K562 (cell line): ENCODE measurements around the gene CTU1. TPM values are rescaled to one million over a fixed set of nuclear protein-coding genes. Genes with fewer than 3 reads are reported as not detected.

Experiments
- ATAC-seq: fragments of 200-7000 bp; cut with Tn5 transposase; 3 replicates; pipeline ENCODE4 v1.9.1; 2020; ENCODE audit warnings: moderate library complexity
- BruUV-seq: library from RNA; stranded (reverse); fragments of 400-500 nt; replicated peaks from 2 replicates; lab custom pipeline; 2021; lab: Mats Ljungman, UMichigan
- CTCF ChIA-PET: fragments of 300-600 bp; formaldehyde crosslinking; extraction: SDS; loops from one replicate; lab custom pipeline; 2021; ENCODE audit warnings: low intra/inter-chr PET ratio; lab: Yijun Ruan, JAX
- POLR2A ChIA-PET: fragments of 300-600, 350-650 bp; sonication (Branson Sonifier 250); formaldehyde crosslinking; extraction: SDS; loops from one replicate; lab custom pipeline; 2021; ENCODE audit warnings: antibody characterized with exemption, inconsistent platforms; lab: Yijun Ruan, JAX
- DNase-seq, 4 experiments: peaks; one replicate each; pipeline versions ENCODE4 v3.0.0 to v3.0.0-alpha.2; 2011 to 2018; ENCODE audit warnings: low spot score in 3 of 4, mixed read lengths in 3 of 4; ENCODE audit errors: extremely low read depth in 1 of 4
- FAIRE-seq: peaks from 2 replicates; lab custom pipeline; 2011; peaks lifted over from hg19 to GRCh38; lab: Jason Lieb, UNC
- H2AFZ ChIP-seq: 2 replicates; pipeline ENCODE4 v1.6.0; 2011; ENCODE audit warnings: low read depth, low read length, control low read depth, inconsistent platforms
- H3K27ac ChIP-seq: fragments of 200-600 bp; 3 replicates; pipeline ENCODE4 v1.8.0; 2011; ENCODE audit warnings: low read depth, mild to moderate bottlenecking, control low read depth, inconsistent platforms, low read length, moderate library complexity, mixed read lengths; ENCODE audit errors: extremely low read depth
- H3K27me3 ChIP-seq, 2 experiments: fragments of 300-600 bp in 1 of 2; 2 replicates in 1 of 2; 3 replicates in 1 of 2; pipeline versions ENCODE4 v1.6.0 to v1.8.0; 2011; ENCODE audit warnings: inconsistent platforms in 2 of 2, low read length in 2 of 2, mild to moderate bottlenecking in 1 of 2, mixed read lengths in 1 of 2, moderate library complexity in 1 of 2; ENCODE audit not compliant: control insufficient read depth in 2 of 2, insufficient read depth in 2 of 2
- H3K36me3 ChIP-seq: fragments of 300-600 bp; 3 replicates; pipeline ENCODE4 v1.8.0; 2011; ENCODE audit warnings: mild to moderate bottlenecking, low read length, inconsistent platforms; ENCODE audit not compliant: control insufficient read depth, insufficient read depth
- H3K4me1 ChIP-seq, 2 experiments: fragments of 200-600 bp in 1 of 2; replicated peaks in 1 of 2; 2 replicates in 1 of 2; 3 replicates in 1 of 2; pipeline versions ENCODE4 v1.5.1 to v1.8.0; 2011; ENCODE audit warnings: inconsistent platforms in 2 of 2, low read length in 2 of 2, mild to moderate bottlenecking in 1 of 2, mixed read lengths in 1 of 2, moderate library complexity in 1 of 2; ENCODE audit not compliant: control insufficient read depth in 2 of 2, insufficient read depth in 2 of 2
- H3K4me2 ChIP-seq: 2 replicates; pipeline ENCODE4 v1.6.1; 2011; ENCODE audit warnings: low read length, control low read depth, inconsistent platforms, mixed read lengths; ENCODE audit not compliant: insufficient read depth
- H3K4me3 ChIP-seq: fragments of 200-600 bp; sonication (generic), shearing (Covaris generic); 2 replicates; pipeline ENCODE4 v1.5.1; 2016; ENCODE audit warnings: control low read depth, inconsistent platforms
- H3K79me2 ChIP-seq: fragments of 200-600 bp; 3 replicates; pipeline ENCODE4 v1.8.0; 2011; ENCODE audit warnings: low read length, inconsistent platforms; ENCODE audit not compliant: control insufficient read depth, insufficient read depth
- H3K9ac ChIP-seq, 2 experiments: 2 replicates each; pipeline versions ENCODE4 v1.6.0 to v1.6.1; 2011; ENCODE audit warnings: low read depth in 2 of 2, low read length in 2 of 2, control low read depth in 1 of 2, inconsistent platforms in 1 of 2, mild to moderate bottlenecking in 1 of 2, mixed read lengths in 1 of 2; ENCODE audit not compliant: insufficient read depth in 1 of 2
- H3K9me1 ChIP-seq: one replicate; pipeline ENCODE4 v1.6.0; 2011; ENCODE audit warnings: inconsistent platforms, mild to moderate bottlenecking, low read length, moderate library complexity; ENCODE audit not compliant: control insufficient read depth, insufficient read depth
- H3K9me3 ChIP-seq: replicated peaks from 2 replicates; pipeline ENCODE4 v1.5.1; 2011; ENCODE audit warnings: low read depth, low read length, inconsistent platforms; ENCODE audit not compliant: control insufficient read depth, insufficient read depth
- H4K20me1 ChIP-seq: replicated peaks from 2 replicates; pipeline ENCODE4 v1.6.1; 2011; ENCODE audit warnings: low read length, inconsistent platforms, mixed read lengths; ENCODE audit not compliant: control insufficient read depth, insufficient read depth
- CHD1 ChIP-seq: fragments of 200-600 bp; sonication (generic); IDR thresholded peaks from one replicate; pipeline ENCODE4 v1.6.1; 2012; ENCODE audit warnings: mild to moderate bottlenecking, moderate library complexity, low read length, inconsistent platforms
- EGR1 ChIP-seq: fragments of 450-650 bp; conservative IDR thresholded peaks from 2 replicates; pipeline ENCODE4 v1.6.1; 2017; ENCODE audit warnings: mild to moderate bottlenecking
- KDM5B ChIP-seq: fragments of 200-600 bp; sonication (generic); IDR thresholded peaks from 2 replicates; pipeline ENCODE4 v1.6.1; 2012; ENCODE audit warnings: low read depth, mild to moderate bottlenecking, moderate library complexity, low read length, control low read depth, inconsistent platforms; ENCODE audit not compliant: insufficient replicate concordance
- NR2C1 ChIP-seq, 2 experiments: fragments of 450-650 bp; IDR thresholded peaks; 2 replicates each; pipeline ENCODE4 v1.6.1; 2017; ENCODE audit warnings: mild to moderate bottlenecking in 2 of 2, antibody characterized with exemption in 1 of 2, inconsistent platforms in 1 of 2, missing compliant biosample characterization in 1 of 2, missing genetic modification characterization in 1 of 2
- NR2C2 ChIP-seq, 2 experiments: fragments of 200-800 bp in 1 of 2; sonication (Bioruptor generic) in 1 of 2; sonication (generic) in 1 of 2; formaldehyde crosslinking in 1 of 2; IDR thresholded peaks; 2 replicates each; pipeline versions ENCODE4 v1.6.1 to v1.8.0; 2016 to 2022; ENCODE audit warnings: mild to moderate bottlenecking in 1 of 2, missing compliant biosample characterization in 1 of 2, missing genetic modification characterization in 1 of 2, missing genetic modification reagents in 1 of 2
- RBFOX2 ChIP-seq: fragments of 200-400 bp; formaldehyde crosslinking; IDR thresholded peaks from 2 replicates; pipeline ENCODE4 v1.6.1; 2017; ENCODE audit warnings: low read depth, mild to moderate bottlenecking, low read length, moderate library complexity
- RBM17 ChIP-seq: fragments of 200-400 bp; formaldehyde crosslinking; IDR thresholded peaks from 2 replicates; pipeline ENCODE4 v1.6.1; 2017; ENCODE audit warnings: low read depth, mild to moderate bottlenecking, low read length, borderline replicate concordance
- RCOR1 ChIP-seq, 2 experiments: IDR thresholded peaks; 2 replicates each; pipeline ENCODE4 v1.6.1; 2012; ENCODE audit warnings: low read depth in 2 of 2, low read length in 2 of 2, borderline replicate concordance in 1 of 2, improper control_type of control experiment in 1 of 2
- SAFB ChIP-seq: fragments of 200-400 bp; formaldehyde crosslinking; IDR thresholded peaks from 2 replicates; pipeline ENCODE4 v1.6.1; 2017; ENCODE audit warnings: low read depth, low read length, borderline replicate concordance
- SIRT6 ChIP-seq: IDR thresholded peaks from one replicate; pipeline ENCODE4 v1.6.1; 2012; ENCODE audit warnings: low read depth, mild to moderate bottlenecking, control low read depth, inconsistent platforms, low read length, moderate library complexity
- ZNF785 ChIP-seq: fragments of 250-450 bp; sonication (Bioruptor Pico); IDR thresholded peaks from 2 replicates; pipeline ENCODE4 v1.4.0; 2020; ENCODE audit warnings: mild to moderate bottlenecking
- WGBS: fragments of 100-300 bp; shearing (Covaris generic); methylation state at CpG from one replicate; pipeline ENCODE4 v1.1.6; 2016; ENCODE audit warnings: low coverage, mixed read lengths; ENCODE audit not compliant: insufficient coverage; ENCODE audit errors: missing lambda C conversion rate; 5-methylcytosine and 5-hydroxymethylcytosine counted together
- in situ Hi-C: fragments of 300-500 bp; cut with MboI; formaldehyde crosslinking; loops from 4 replicates; pipeline ENCODE4 v1.15.0; 2018; ENCODE audit warnings: inconsistent platforms, mixed read lengths
- intact Hi-C: fragments of 100-400 bp; cut with micrococcal nuclease; formaldehyde crosslinking; loops from 2 replicates; pipeline ENCODE4 v1.14.2; 2022
- polyA plus RNA-seq, 8 experiments: library from polyadenylated mRNA; depleted of rRNA in 4 of 8; stranded (reverse) in 5 of 8; unstranded in 3 of 8; fragments of >200 nt; fragmentation: Nextera tagmentation in 2 of 8; fragmentation: Illumina TruSeq in 1 of 8; extraction: Ambion mirVana in 2 of 8; extraction: Trizol in 1 of 8; gene quantifications; 2 replicates each; pipeline versions ENCODE4 v1.2.1 to v1.2.3, GENCODE V29; 2011 to 2014; ENCODE audit warnings: inconsistent platforms in 1 of 8, missing spikeins in 1 of 8
- total RNA-seq, 7 experiments: library from RNA; depleted of rRNA in 6 of 7; stranded (reverse); fragments of >200 nt in 6 of 7; fragmentation: Illumina TruSeq in 2 of 7; extraction: Trizol in 2 of 7; gene quantifications; 2 replicates each; pipeline versions ENCODE4 v1.2.1 to v1.2.3, GENCODE V29; 2011 to 2021; ENCODE audit warnings: low replicate concordance in 1 of 7
- TF ChIP-seq, protein P1 (sequence below), 2 experiments: IDR thresholded peaks; 2 replicates each; pipeline ENCODE4 v1.6.1; 2011; ENCODE audit warnings: borderline replicate concordance in 1 of 2, control low read depth in 1 of 2, low read depth in 1 of 2, low read length in 1 of 2, mild to moderate bottlenecking in 1 of 2, mixed read lengths in 1 of 2, moderate library complexity in 1 of 2; ENCODE audit not compliant: insufficient read depth in 1 of 2, insufficient read length in 1 of 2, poor library complexity in 1 of 2, severe bottlenecking in 1 of 2; ENCODE audit errors: extremely low read depth in 1 of 2
- TF ChIP-seq, protein P2 (sequence below): sonication (generic); IDR thresholded peaks from 2 replicates; pipeline ENCODE4 v1.6.1; 2016
- TF ChIP-seq, protein P3 (sequence below): sonication (generic); formaldehyde crosslinking; IDR thresholded peaks from 2 replicates; pipeline ENCODE4 v1.8.0; 2022; ENCODE audit warnings: missing genetic modification reagents, mild to moderate bottlenecking, borderline replicate concordance

CTU1 gene
- total and polyA plus RNA-seq, 9 of the 15 experiments (the other 6 are each of a cell fraction or from before 2014, with no cell fraction given): 0.03 to 18.4 (median 2.3) TPM; not detected in 1

DNA sequence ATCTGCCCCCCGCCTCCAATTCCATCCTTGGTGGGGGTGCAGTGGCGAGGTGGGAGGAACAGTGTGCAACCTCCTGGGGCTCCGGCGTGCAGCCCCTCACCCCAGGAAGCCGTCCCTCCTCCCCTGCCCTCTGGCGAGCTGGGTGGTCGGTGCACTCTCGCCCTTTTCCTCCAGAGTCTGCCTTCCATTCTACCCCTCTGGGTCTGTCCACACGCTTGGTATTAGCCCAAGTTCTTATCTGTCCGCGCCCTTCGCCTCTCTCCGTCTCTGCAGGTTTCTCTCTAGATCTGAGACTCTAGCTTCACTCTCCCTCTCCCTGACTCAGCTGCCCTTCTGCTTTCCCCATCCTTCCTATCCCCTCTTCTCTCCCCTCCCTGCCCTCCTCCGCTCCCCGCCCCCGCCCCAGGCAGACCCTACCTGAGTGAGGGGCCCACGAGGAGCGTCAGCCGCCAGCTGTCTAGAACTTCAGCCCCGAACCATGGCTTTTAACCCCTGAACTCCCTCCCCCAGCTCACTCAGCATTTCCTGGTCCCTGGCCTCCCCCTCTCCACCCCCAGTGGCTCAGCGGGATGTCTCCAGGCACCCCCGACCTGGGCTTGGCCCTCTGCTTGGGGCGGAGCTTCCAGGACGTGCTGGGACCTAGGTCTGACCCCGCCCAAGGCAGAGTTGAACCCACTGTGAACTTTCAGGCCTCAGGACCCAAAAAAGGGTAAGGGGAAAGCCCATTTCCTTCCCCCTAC is 42.8 kb downstream of the CTU1 start:
- DNase-seq: peak; percentile 76 to 79 (median 78)
- H3K27ac ChIP-seq: peak overlapping the region; percentile 66
- CTCF ChIA-PET: no interaction called here
- ATAC-seq: peak; percentile 77
- H3K9ac ChIP-seq: peak overlapping the region; percentile 57 to 92
- H3K9me3 ChIP-seq: no peaks in the 10 kb centered on the region
- H3K4me3 ChIP-seq: peak overlapping the region; percentile 38
- H3K4me2 ChIP-seq: peak overlapping the region; percentile 89
- no peaks in the 10 kb centered on the region for H3K36me3 ChIP-seq
- no peaks in the 10 kb centered on the region for H3K9me1 ChIP-seq
- under 1% methylated on average over 17 of the region's 25 CpGs for WGBS
- H3K4me1 ChIP-seq: peaks cover 18 to 19% of the 10 kb centered on the region in 2 experiments
- in situ Hi-C loops (no loop called here), intact Hi-C loops (no loop called here)
- H3K79me2 ChIP-seq: no peaks in the 10 kb centered on the region
- no peaks in the 10 kb centered on the region for H4K20me1 ChIP-seq
- BruUV-seq: no TSS peak
- POLR2A ChIA-PET: interaction anchor here (0.6 to 1.5 kb wide), 4 partner anchors 11 to 545 kb away, joined by 3 to 7 read pairs (median 3); no protein-coding TSS in a partner anchor
- FAIRE-seq: peak; percentile 57
- H3K27me3 ChIP-seq: peaks cover 3 to 8% of the 10 kb centered on the region in 2 experiments; a peak in 1 of 5 replicates
- peak overlapping the region; percentile 93 for H2AFZ ChIP-seq
- TF ChIP-seq ZNF785 (CRISPR knock-in tag) (no peak), RBM17 (no peak), SIRT6 (no peak), RCOR1 (IDR thresholded peaks at IDR 0.05; ENCODE audit: borderline replicate concordance in 1 of 2, low read depth in 2 of 2, low read length in 2 of 2) (no peak), NR2C2 (CRISPR knock-in tag; IDR thresholded peaks at IDR 0.05) (no peak), NR2C2 (tag; IDR thresholded peaks at IDR 0.05) (peak; percentile 29), CHD1 (no peak), KDM5B (peak; percentile 1), RBFOX2 (peak; percentile 51), SAFB (no peak), EGR1 (peak; percentile 92), NR2C1 (IDR thresholded peaks at IDR 0.05) (peak; percentile 46; the same call in 1 of the 2 replicates), NR2C1 (tag; IDR thresholded peaks at IDR 0.05) (no peak)
- TF ChIP-seq, protein P1, sequence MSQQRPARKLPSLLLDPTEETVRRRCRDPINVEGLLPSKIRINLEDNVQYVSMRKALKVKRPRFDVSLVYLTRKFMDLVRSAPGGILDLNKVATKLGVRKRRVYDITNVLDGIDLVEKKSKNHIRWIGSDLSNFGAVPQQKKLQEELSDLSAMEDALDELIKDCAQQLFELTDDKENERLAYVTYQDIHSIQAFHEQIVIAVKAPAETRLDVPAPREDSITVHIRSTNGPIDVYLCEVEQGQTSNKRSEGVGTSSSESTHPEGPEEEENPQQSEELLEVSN (IDR thresholded peaks at IDR 0.05; ENCODE audit: borderline replicate concordance in 1 of 2, extremely low read depth in 1 of 2, insufficient read depth in 1 of 2, insufficient read length in 1 of 2, low read depth in 1 of 2, low read length in 1 of 2, poor library complexity in 1 of 2, severe bottlenecking in 1 of 2): peak in 1 of 2 experiments; percentile 1
- TF ChIP-seq, protein P2, sequence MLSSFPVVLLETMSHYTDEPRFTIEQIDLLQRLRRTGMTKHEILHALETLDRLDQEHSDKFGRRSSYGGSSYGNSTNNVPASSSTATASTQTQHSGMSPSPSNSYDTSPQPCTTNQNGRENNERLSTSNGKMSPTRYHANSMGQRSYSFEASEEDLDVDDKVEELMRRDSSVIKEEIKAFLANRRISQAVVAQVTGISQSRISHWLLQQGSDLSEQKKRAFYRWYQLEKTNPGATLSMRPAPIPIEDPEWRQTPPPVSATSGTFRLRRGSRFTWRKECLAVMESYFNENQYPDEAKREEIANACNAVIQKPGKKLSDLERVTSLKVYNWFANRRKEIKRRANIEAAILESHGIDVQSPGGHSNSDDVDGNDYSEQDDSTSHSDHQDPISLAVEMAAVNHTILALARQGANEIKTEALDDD: no peak
- TF ChIP-seq, protein P3, sequence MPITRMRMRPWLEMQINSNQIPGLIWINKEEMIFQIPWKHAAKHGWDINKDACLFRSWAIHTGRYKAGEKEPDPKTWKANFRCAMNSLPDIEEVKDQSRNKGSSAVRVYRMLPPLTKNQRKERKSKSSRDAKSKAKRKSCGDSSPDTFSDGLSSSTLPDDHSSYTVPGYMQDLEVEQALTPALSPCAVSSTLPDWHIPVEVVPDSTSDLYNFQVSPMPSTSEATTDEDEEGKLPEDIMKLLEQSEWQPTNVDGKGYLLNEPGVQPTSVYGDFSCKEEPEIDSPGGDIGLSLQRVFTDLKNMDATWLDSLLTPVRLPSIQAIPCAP (CRISPR knock-in tag): no peak
